ENCODE data around the gene KLRD1.

KLRD1 gene

GRCh38 chr12:10358969-10359368, 51.3 kb downstream of the KLRD1 start:
- TF ChIP-seq POU6F1 (CRISPR knock-in tag; IDR thresholded peaks at IDR 0.05; ENCODE audit: borderline replicate concordance, low read depth) (no peak), ZFP30 (CRISPR knock-in tag; IDR thresholded peaks at IDR 0.05) (no peak), CREB5 (CRISPR knock-in tag; IDR thresholded peaks at IDR 0.05; ENCODE audit: low read depth) (no peak), ISL1 (CRISPR knock-in tag; IDR thresholded peaks at IDR 0.05) (no peak), BACH2 (CRISPR knock-in tag; IDR thresholded peaks at IDR 0.05; ENCODE audit: borderline replicate concordance) (no peak), ESRRG (CRISPR knock-in tag; IDR thresholded peaks at IDR 0.05) (no peak), ZNF565 (CRISPR knock-in tag; conservative IDR thresholded peaks at IDR 0.05; ENCODE audit: low read depth) (no peak), ZFP3 (CRISPR knock-in tag; IDR thresholded peaks at IDR 0.05) (no peak), ZC3H10 (CRISPR knock-in tag; IDR thresholded peaks at IDR 0.05) (no peak), RARB (CRISPR knock-in tag; IDR thresholded peaks at IDR 0.05) (no peak), ZNF70 (CRISPR knock-in tag; IDR thresholded peaks at IDR 0.05) (no peak), ZNF8 (CRISPR knock-in tag; IDR thresholded peaks at IDR 0.05) (no peak), SNAI2 (CRISPR knock-in tag; IDR thresholded peaks at IDR 0.05) (no peak), PPARA (CRISPR knock-in tag; IDR thresholded peaks at IDR 0.05; ENCODE audit: borderline replicate concordance) (no peak), TSHZ2 (CRISPR knock-in tag; IDR thresholded peaks at IDR 0.05) (no peak), ARNTL (CRISPR knock-in tag; IDR thresholded peaks at IDR 0.05; ENCODE audit: borderline replicate concordance, low read depth) (no peak), OSR1 (CRISPR knock-in tag; IDR thresholded peaks at IDR 0.05) (no peak), TCF4 (CRISPR knock-in tag; IDR thresholded peaks at IDR 0.05; ENCODE audit: borderline replicate concordance) (no peak)
- ATAC-seq, result no peak

GRCh38 chr12:10361084-10361483, 53.4 kb downstream of the KLRD1 start:
- TF ChIP-seq ZNF70 (CRISPR knock-in tag; IDR thresholded peaks at IDR 0.05) (no peak), ZC3H10 (CRISPR knock-in tag; IDR thresholded peaks at IDR 0.05) (no peak), GLIS3 (CRISPR knock-in tag; IDR thresholded peaks at IDR 0.05) (no peak), SNAI2 (CRISPR knock-in tag; IDR thresholded peaks at IDR 0.05) (no peak), OSR1 (CRISPR knock-in tag; IDR thresholded peaks at IDR 0.05) (no peak), ZNF565 (CRISPR knock-in tag; conservative IDR thresholded peaks at IDR 0.05; ENCODE audit: low read depth) (no peak), ISL1 (CRISPR knock-in tag; IDR thresholded peaks at IDR 0.05) (no peak), BACH2 (CRISPR knock-in tag; IDR thresholded peaks at IDR 0.05; ENCODE audit: borderline replicate concordance) (no peak), ZFP3 (CRISPR knock-in tag; IDR thresholded peaks at IDR 0.05) (no peak), ZNF8 (CRISPR knock-in tag; IDR thresholded peaks at IDR 0.05) (no peak), CSDC2 (CRISPR knock-in tag; IDR thresholded peaks at IDR 0.05) (no peak), CREB5 (CRISPR knock-in tag; IDR thresholded peaks at IDR 0.05; ENCODE audit: low read depth) (no peak), TCF4 (CRISPR knock-in tag; IDR thresholded peaks at IDR 0.05; ENCODE audit: borderline replicate concordance) (no peak)
- ATAC-seq, result no peak

GRCh38 chr12:10361622-10362021, 54.0 kb downstream of the KLRD1 start:
- ATAC-seq, result no peak
- TF ChIP-seq ZNF565 (CRISPR knock-in tag; conservative IDR thresholded peaks at IDR 0.05; ENCODE audit: low read depth), result no peak

GRCh38 chr12:10362325-10362724, 54.7 kb downstream of the KLRD1 start:
- no peak for ATAC-seq
- TF ChIP-seq OSR1 (CRISPR knock-in tag; IDR thresholded peaks at IDR 0.05) (no peak), TOX (CRISPR knock-in tag; IDR thresholded peaks at IDR 0.05; ENCODE audit: borderline replicate concordance) (no peak), TSHZ2 (CRISPR knock-in tag; IDR thresholded peaks at IDR 0.05) (no peak), POU6F1 (CRISPR knock-in tag; IDR thresholded peaks at IDR 0.05; ENCODE audit: borderline replicate concordance, low read depth) (no peak), PATZ1 (CRISPR knock-in tag; IDR thresholded peaks at IDR 0.05; ENCODE audit: borderline replicate concordance) (no peak), SNAI2 (CRISPR knock-in tag; IDR thresholded peaks at IDR 0.05) (no peak), ZC3H10 (CRISPR knock-in tag; IDR thresholded peaks at IDR 0.05) (no peak), ZNF565 (CRISPR knock-in tag; conservative IDR thresholded peaks at IDR 0.05; ENCODE audit: low read depth) (no peak), RARB (CRISPR knock-in tag; IDR thresholded peaks at IDR 0.05) (no peak)
